Esophagus squamous epithelium (tissue), 5 donors: ENCODE measurements around the gene ASIC1. TPM values are rescaled to one million over a fixed set of nuclear protein-coding genes. Genes with fewer than 3 reads are reported as not detected.

Source experiments
- DNase-seq: peaks from one replicate; lab custom pipeline; 2025; lab: John Stamatoyannopoulos, UW
- H3K27ac ChIP-seq, 4 donors: fragments of 200-600 bp; sonication (generic); one replicate each; pipeline ENCODE4 v1.5.1; 2016 to 2019; ENCODE audit warnings: mild to moderate bottlenecking in 1 of 4
- H3K27me3 ChIP-seq, 4 donors: fragments of 200-600 bp; sonication (generic); 1 replicate in 3 of 4; 2 replicates in 1 of 4; pipeline versions ENCODE4 v1.5.1 to v1.6.0; 2017 to 2021; ENCODE audit warnings: antibody characterized with exemption in 1 of 4
- H3K36me3 ChIP-seq, 3 donors: fragments of 200-600 bp; sonication (generic); one replicate each; pipeline ENCODE4 v1.5.1; 2016 to 2019
- H3K4me1 ChIP-seq, 3 donors: fragments of 200-600 bp; sonication (generic); one replicate each; pipeline ENCODE4 v1.5.1; 2017 to 2019
- H3K4me3 ChIP-seq, 4 donors: fragments of 200-600 bp; sonication (generic); 1 replicate in 3 of 4; 2 replicates in 1 of 4; pipeline ENCODE4 v1.5.1; 2016 to 2019; ENCODE audit warnings: mild to moderate bottlenecking in 2 of 4, moderate library complexity in 1 of 4
- H3K9me3 ChIP-seq, 3 donors: fragments of 200-600 bp; sonication (generic); one replicate each; pipeline ENCODE4 v1.5.1; 2016 to 2019
- POLR2A ChIP-seq, 4 donors: fragments of 450-650 bp; IDR thresholded peaks; one replicate each; pipeline ENCODE4 v1.6.1; 2017; ENCODE audit warnings: antibody characterized with exemption in 4 of 4, mild to moderate bottlenecking in 4 of 4, moderate library complexity in 3 of 4
- WGBS, 2 donors: methylation state at CpG; one replicate each; pipeline ENCODE4 v1.1.5; 2018; 5-methylcytosine and 5-hydroxymethylcytosine counted together
- intact Hi-C: fragments of 100-400 bp; cut with DNase I; formaldehyde crosslinking; loops from one replicate; pipeline ENCODE4 v1.15.0; 2022
- total RNA-seq, 4 donors: library from RNA; depleted of rRNA; stranded (reverse); fragments of >200 nt; gene quantifications; one replicate each; pipeline ENCODE4 v1.1.0, GENCODE V29; 2016
- TF ChIP-seq, protein P1 (sequence below), 6 experiments: fragments of 450-650 bp in 4 of 6; fragments of 200-600 bp in 2 of 6; sonication (generic) in 2 of 6; IDR thresholded peaks; one replicate each; pipeline ENCODE4 v1.5.1; 2016 to 2019; ENCODE audit warnings: antibody characterized with exemption in 6 of 6, mild to moderate bottlenecking in 4 of 6, moderate library complexity in 4 of 6
- donor health status: DM: yes; HTN: yes; CAD: no.

Gene ASIC1
- total RNA-seq, 4 donors from 2014 or later, result 1.5 to 5.7 (median 2.6) TPM

DNA sequence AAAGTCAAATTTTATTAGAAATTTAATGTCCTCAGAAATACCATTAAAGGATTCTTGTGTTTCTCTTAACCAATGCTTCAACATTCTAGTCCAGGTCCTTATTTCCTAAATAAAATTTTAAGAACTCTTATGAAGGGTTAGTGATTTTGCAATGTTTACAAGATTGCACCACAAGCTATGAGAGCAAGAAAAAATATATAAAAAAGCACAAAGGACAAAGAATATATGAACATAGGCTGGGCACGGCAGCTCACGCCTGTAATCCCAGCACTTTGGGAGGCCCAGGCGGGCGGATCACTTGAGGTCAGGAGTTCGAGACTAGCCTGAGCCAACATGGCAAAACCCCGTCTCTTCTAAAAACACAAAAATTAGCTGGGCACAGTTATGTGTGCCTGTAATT is 39.8 kb upstream of the ASIC1 start:
- peak overlapping the region; percentile 49 to 81 (median 74) for H3K27ac ChIP-seq
- H3K27me3 ChIP-seq, result no peaks in the 10 kb centered on the region
- intact Hi-C loops, result no loop called here
- H3K4me1 ChIP-seq, result peaks cover 0 to 29% (median 0%) of the 10 kb centered on the region in 3 donors
- no peak overlapping the region for H3K4me3 ChIP-seq
- H3K9me3 ChIP-seq, result no peaks in the 10 kb centered on the region
- peaks cover 0 to 30% (median 0%) of the 10 kb centered on the region in 3 donors for H3K36me3 ChIP-seq
- WGBS, 2 donors, result 48 to 84% methylated on average over 6 of the region's 6 CpGs
- DNase-seq, result no peak
- TF ChIP-seq, protein P1, sequence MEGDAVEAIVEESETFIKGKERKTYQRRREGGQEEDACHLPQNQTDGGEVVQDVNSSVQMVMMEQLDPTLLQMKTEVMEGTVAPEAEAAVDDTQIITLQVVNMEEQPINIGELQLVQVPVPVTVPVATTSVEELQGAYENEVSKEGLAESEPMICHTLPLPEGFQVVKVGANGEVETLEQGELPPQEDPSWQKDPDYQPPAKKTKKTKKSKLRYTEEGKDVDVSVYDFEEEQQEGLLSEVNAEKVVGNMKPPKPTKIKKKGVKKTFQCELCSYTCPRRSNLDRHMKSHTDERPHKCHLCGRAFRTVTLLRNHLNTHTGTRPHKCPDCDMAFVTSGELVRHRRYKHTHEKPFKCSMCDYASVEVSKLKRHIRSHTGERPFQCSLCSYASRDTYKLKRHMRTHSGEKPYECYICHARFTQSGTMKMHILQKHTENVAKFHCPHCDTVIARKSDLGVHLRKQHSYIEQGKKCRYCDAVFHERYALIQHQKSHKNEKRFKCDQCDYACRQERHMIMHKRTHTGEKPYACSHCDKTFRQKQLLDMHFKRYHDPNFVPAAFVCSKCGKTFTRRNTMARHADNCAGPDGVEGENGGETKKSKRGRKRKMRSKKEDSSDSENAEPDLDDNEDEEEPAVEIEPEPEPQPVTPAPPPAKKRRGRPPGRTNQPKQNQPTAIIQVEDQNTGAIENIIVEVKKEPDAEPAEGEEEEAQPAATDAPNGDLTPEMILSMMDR (IDR thresholded peaks at IDR 0.05), result no peak
- TF ChIP-seq POLR2A (IDR thresholded peaks at IDR 0.05), result no peak

DNA sequence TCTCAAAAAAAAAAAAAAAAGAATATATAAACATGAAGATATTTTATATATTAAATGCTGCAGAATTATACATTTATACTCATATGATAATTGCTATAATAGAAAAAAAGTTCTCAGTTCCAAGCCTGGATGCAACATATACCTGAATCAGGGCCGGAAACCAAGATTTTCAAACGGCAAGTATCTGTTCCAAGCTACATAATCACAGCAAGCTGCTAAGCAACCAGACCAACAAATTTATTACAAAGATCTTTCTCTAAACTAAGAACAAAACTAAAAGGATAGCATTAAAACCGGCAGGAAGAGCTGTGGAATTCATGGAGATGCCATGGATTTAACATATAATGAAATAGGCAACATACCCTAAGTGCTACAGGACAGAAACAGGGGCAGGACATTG is 39.2 kb upstream of the ASIC1 start:
- H3K4me3 ChIP-seq, result no peak overlapping the region
- DNase-seq, result no peak
- H3K27me3 ChIP-seq, result no peaks in the 10 kb centered on the region
- H3K36me3 ChIP-seq, result peaks cover 0 to 29% (median 0%) of the 10 kb centered on the region in 3 donors
- intact Hi-C loops, result no loop called here
- H3K9me3 ChIP-seq, result no peaks in the 10 kb centered on the region
- TF ChIP-seq, protein P1 (IDR thresholded peaks at IDR 0.05), result no peak
- TF ChIP-seq POLR2A (IDR thresholded peaks at IDR 0.05), result no peak
- H3K27ac ChIP-seq, result peak overlapping the region; percentile 49 to 81 (median 74)
- H3K4me1 ChIP-seq, result peaks cover 0 to 29% (median 0%) of the 10 kb centered on the region in 3 donors
- WGBS, 2 donors, result 60 to 77% methylated on average over 3 of the region's 3 CpGs

DNA sequence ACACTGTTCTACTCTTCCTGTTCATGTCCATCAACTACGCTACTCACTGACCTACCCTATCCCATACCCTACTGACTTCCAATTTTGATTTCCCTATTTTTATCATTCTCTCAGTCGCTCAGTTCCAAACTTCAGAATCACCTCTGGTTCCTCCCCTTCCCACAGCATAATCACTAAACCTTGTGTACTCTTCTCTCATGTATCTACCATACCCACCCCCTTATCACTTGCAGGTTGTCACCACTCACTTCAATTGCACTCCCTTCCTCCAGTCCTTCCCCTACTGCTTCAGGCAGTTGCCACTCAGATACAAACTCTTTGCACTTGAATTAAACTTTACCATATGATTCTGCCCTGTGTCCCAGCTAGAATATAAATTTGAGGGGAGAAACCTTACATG is 38.4 kb upstream of the ASIC1 start:
- Histone ChIP-seq H3K9me3 (no peaks in the 10 kb centered on the region), H3K27ac (no peak overlapping the region), H3K27me3 (no peaks in the 10 kb centered on the region), H3K4me1 (peaks cover 0 to 35% (median 0%) of the 10 kb centered on the region in 3 donors), H3K4me3 (no peak overlapping the region), H3K36me3 (peaks cover 0 to 20% (median 0%) of the 10 kb centered on the region in 3 donors)
- WGBS, 2 donors, result 92 to 100% methylated on average over 2 of the region's 2 CpGs
- intact Hi-C loops, result no loop called here
- no peak for DNase-seq
- TF ChIP-seq POLR2A (IDR thresholded peaks at IDR 0.05), result no peak
- TF ChIP-seq, protein P1 (IDR thresholded peaks at IDR 0.05), result no peak

DNA sequence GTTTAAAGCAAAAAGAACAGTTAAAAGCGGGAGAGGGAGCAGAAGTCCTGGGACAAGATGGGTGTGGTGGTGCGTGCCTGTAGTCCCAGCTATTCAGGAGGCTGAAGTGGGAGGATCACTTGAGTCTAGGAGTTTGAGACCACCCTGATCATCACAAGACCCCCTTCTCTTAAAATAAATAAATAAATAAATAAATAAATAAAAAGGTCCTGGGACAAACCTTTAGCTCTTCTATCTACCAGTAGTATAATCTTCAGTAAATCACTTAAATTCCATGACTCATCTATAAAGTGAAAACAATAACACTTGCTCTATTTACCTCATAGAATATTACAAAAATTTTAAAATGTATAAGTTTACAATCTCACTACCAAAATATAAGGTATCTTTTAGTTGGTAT is 37.9 kb upstream of the ASIC1 start:
- 91 to 93% methylated on average over 2 of the region's 2 CpGs for WGBS, 2 donors

DNA sequence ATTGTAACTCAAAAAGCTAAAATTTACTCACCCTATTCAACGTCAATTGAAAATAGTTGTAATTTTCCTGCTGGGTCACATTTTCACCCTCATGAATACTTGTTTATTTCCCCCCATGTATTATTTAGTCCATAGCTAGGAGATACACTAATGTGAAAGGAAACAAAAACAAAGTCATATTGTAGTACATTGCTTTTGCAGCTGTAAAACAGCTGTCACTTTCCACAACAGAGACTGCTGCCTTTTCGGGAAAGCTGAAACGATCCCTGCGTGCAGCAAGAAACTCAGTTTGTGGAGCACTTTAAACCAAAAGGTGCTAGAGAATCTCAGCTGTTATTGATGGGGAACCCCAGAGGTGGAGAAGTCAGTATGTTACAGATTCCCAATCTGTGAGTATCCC is 36.4 kb upstream of the ASIC1 start:
- H3K4me3 ChIP-seq, result no peak overlapping the region
- no peak for DNase-seq
- peaks cover 0 to 4% (median 0%) of the 10 kb centered on the region in 3 donors for H3K36me3 ChIP-seq
- 61 to 70% methylated on average over 4 of the region's 4 CpGs for WGBS, 2 donors
- intact Hi-C loops, result no loop called here
- TF ChIP-seq, protein P1 (IDR thresholded peaks at IDR 0.05), result no peak
- TF ChIP-seq POLR2A (IDR thresholded peaks at IDR 0.05), result no peak
- H3K9me3 ChIP-seq, result no peaks in the 10 kb centered on the region
- H3K4me1 ChIP-seq, result peaks cover 3 to 48% (median 6%) of the 10 kb centered on the region in 3 donors
- H3K27ac ChIP-seq, result peak overlapping the region in 2 of 4 donors; percentile 31 to 35
- H3K27me3 ChIP-seq, result no peaks in the 10 kb centered on the region

More for the DNA sequence above, 37.9 kb upstream of the ASIC1 start:
- Histone ChIP-seq H3K27me3 (no peaks in the 10 kb centered on the region), H3K36me3 (peaks cover 0 to 15% (median 0%) of the 10 kb centered on the region in 3 donors), H3K9me3 (no peaks in the 10 kb centered on the region), H3K4me3 (no peak overlapping the region), H3K27ac (no peak overlapping the region), H3K4me1 (peaks cover 2 to 40% (median 3%) of the 10 kb centered on the region in 3 donors)
- intact Hi-C loops, result no loop called here
- no peak for DNase-seq
- TF ChIP-seq POLR2A (IDR thresholded peaks at IDR 0.05), result no peak
- TF ChIP-seq, protein P1 (IDR thresholded peaks at IDR 0.05), result no peak
